HG02759 (cell line): ENCODE measurements around the gene PKN2.
"Not testable (repeated sequence)": the region's sequence is repeated elsewhere in the genome, so short reads cannot be mapped to it uniquely, and the experiment has no call there.

Experiments
- ATAC-seq: cut with Tn5 transposase; IDR thresholded peaks from one replicate; pipeline ENCODE4 v1.9.1; 2021; ENCODE audit warnings: mild to moderate bottlenecking, moderate library complexity; ENCODE audit not compliant: unreplicated experiment

Gene PKN2

DNA sequence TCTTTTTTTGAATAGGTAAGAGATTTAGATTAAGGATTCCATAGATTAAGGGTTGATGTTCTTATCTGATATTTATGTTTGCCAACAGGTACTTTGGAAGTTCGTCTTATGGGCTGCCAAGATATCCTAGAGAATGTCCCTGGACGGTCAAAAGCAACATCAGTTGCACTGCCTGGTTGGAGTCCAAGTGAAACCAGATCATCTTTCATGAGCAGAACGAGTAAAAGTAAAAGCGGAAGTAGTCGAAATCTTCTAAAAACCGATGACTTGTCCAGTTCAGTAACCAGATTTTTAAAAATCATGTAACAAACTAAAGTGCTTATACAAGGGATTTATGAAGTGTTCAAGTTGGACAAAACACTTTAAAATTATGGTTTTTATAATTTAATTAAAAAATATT, 100.5 kb downstream of the PKN2 start:
- no peak for ATAC-seq

DNA sequence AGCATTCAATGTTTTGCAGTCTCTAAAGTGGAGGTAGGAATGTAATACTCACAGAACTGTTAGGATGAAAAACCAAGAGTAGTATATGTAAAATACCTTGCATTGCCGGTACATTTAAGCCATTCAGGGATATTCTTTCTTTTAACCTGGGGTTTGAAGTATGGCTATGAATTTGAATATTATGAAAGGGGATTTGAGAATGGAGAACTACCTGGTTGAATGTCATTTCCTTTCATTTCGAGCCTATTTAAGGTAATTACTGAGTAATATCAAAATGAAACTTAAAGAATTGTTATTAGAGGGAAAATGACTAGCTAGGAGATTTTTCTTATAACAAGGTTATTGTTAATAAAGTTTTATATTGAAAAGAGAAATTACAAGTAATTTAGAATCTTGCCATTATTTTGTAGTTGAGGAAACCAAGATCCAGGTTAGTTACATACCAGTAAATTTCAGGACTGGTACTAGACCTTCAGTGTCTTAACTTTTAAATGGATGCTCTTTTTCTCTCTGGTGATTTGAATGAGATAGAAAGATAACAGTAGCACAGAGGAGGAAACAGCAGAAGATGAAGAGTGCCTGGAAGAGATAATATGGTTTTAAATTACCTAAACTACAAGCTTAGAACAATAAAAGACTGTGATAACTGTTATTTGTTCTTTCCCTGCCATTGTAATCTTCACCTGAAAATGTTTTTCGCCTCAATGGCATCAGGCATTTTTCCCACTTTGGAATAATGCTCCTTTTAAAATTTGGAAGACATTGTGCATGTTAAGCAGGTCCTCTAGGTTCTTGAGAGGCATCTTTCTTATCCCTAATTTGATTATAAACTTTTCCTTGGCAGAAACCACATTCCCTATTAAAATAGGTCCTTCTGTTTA, 103.2 kb downstream of the PKN2 start:
- ATAC-seq = no peak

DNA sequence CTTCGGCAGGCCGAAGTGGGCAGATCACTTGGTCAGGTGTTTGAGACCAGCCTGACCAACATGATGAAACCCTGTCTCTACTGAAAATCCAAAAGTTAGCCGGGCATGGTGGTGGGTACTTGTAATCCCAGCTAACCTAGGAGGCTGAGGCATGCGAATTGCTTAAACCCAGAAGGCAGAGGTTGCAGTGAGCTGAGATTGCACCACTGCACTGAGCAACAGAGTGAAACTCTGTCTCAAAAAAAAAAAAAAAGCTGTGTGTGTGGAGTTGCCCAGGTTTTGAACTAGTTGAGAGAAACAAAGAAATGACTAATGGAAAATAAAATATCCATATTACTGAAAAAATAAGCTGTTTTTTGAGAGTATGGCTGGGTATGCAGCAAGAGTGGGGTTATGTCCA, 107.1 kb downstream of the PKN2 start:
- ATAC-seq = no peak

DNA sequence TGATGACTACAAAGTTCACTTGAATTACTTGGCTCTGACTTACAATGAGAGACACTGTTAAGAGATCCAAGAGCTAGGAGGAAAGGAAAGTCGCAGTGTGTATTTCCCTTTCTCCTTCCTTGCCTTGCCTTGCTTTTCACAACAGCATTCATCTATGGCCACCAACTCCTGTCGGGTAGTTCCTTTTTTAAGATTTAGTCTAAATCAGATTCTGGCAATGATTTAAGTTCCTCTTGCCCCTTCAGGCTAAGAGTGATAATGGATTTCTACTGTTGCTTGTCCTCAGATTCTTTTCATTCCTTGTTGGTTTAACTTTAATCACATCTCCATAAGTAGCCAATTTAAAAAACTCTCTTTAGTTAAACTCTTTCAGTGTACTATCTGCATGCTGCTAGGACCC, 115.4 kb downstream of the PKN2 start:
- no peak for ATAC-seq

DNA sequence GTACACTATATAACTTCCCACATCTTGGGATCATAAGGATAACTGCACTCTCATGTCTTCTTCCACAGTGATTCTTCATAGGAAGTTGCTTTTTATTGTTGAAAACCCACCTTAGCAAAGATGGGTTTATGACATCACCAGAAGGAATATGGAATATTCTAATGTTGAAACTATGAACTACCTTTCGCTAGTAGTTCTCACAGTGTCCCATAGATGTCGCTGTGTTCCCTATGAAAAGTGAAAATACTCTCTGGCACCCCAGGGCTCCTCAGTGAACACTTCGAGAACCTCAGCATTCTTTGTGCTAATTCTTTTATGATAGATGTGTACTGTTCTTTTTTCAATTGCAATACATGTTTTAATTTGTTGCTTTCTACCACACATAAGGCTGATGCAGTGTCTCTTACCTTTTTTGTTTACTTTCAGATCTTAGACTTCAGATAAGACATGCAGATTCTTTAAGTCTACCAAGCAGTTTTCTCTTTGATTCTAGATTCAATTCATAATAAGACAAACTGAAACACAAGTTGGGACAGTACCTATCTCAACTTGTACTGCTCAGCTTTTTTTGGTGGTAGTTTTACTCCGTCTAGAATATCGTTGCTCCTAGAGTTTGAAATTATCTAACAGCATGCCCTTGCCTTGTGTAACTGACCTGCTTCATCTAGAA, 116.4 kb downstream of the PKN2 start:
- no peak for ATAC-seq

DNA sequence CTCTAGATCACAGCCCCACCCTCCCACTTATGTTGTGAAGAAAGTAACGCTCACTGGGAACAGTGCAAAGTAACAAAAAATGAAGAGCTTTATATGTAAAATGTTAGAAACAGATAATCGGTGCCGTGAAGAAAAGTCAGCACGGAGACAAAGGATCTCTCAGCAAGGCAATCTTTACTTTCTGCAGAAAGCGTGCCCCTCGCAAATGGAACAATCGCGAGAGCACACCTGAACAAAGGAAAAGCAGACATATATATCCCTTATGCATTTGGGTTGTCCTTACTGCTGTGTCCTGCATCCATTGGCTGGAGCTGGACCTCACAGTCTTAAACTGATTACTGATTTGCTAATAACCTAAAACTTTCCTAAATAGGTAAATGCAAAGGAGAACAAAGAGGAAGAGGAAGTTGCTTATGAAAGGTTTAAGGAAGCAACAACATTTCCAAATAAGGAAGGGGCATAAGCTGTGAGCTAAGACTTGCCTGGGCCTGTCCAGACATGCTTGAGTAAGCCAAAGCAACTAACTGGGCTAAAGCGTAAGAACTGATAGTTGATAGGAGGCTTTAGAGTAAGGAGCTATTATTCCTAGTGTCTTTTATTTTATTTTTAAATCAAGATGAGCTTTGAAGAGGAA, 117.6 kb downstream of the PKN2 start:
- no peak for ATAC-seq

DNA sequence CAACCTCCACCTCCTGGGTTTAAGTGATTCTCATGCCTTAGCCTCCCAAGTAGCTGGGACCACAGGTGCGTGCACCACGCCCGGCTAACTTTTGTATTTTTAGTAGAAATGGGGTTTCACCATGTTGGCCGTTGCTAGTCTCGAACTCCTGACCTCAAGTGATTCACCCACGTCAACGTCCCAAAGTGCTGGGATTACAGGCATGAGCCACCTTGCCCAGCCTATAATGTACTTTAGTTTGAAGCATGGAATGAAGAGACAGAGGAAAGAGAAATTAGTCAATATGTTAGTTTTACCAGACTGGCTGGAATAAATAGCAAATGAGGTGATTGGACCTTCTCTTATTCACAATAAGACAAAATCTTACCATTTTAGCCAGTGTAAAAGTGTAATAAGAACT, 118.3 kb downstream of the PKN2 start:
- ATAC-seq = no peak

DNA sequence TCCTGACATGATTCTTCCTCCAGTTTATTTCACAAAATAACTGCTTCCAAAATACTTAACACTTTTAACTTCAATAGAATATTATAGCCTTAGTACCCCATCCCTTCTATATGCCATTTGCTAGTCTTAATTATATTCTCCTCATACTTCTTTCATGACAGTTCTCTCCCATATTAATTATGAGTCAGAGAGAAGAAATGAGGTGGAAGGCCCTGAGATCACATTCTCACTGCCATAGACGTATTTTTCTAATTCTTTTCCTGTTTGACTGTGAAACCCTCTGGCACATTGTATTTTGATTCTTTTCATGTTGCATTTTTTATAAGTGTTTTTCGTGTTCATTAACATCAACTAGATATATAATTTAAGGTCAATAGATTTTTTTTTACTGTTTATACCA, 118.9 kb downstream of the PKN2 start:
- no peak for ATAC-seq

DNA sequence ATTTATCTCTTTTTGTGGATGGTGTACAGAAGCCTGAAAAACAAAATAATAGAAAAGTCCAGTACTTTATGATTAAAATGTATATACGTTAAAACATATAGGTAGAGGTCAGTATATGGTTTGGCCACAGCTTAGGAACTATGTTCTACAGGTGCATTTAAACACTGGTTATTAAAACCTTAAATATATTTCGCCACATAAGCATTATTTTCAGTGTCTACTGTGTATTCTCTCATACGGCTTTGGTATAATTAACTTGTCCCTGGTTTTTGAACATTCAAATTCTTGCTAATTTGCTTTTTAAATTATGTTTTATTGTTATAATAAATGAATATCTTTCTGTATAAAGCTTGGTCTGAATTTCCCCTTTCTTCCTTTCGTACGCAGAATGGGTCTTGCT, 119.4 kb downstream of the PKN2 start:
- no peak for ATAC-seq

DNA sequence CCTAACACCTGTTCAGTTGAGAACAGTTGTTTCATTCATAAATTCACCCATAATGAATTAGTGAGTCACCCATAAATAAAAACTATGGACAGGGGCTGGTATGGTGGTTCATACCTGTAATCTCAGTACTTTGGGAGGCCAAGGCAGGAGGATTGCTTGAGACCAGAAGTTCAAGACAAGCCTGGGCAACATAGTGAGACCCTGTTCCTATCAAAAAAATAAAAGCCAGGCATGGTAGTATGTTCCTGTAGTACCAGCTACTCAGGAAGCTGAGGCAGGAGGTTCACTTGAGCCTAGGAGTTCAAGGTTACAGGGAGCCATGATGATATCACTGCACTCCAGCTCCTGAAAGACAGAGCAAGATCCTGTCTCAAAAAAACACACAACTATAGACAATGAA, 128.3 kb downstream of the PKN2 start:
- ATAC-seq = no peak

DNA sequence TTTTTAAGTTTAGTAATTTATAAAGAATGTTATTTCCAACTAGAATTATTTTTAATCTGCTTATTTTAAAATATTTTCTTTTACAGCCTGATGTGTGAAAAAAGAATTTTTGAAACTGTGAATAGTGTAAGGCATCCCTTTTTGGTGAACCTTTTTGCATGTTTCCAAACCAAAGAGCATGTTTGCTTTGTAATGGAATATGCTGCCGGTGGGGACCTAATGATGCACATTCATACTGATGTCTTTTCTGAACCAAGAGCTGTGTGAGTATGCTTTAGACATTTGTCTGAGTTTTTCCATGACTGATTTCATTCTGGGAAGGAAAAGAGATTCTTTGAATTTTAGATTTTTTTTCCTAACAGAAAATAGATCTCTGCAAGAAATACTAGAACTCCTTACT, 129.4 kb downstream of the PKN2 start:
- no peak for ATAC-seq

DNA sequence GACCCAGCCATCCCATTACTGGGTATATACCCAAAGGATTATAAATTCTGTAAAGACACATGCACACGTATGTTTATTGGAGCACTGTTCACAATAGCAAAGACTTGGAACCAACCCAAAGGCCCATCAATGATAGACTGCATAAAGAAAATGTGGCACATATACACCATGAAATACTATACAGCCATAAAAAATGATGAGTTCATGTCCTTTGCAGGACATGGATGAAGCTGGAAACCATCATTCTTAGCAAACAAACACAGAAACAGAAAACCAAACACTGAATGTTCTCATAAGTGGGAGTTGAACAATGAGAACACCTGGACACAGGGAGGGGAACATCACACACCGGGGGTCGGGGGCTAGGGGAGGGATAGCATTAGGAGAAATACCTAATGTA, 135.6 kb downstream of the PKN2 start:
- ATAC-seq = not testable (repeated sequence)

DNA sequence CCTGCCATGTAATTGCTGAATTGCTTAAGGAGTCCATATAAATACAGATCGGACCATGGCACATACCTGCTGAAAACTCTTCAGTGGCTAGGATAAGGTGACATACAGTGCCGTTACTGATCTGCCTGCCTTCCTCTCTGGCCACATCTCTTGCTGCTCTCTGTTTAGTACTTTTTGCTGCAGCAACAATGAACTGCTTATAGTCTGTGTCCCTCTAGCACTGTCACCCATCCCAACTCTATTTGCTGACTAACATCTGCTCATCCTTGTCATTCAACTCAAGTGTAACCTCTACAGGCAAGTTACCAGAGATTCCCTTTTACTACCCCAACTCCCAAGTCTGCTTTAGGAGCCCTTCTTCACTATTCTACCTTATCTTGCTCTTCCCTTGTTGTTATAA, 141.6 kb downstream of the PKN2 start:
- ATAC-seq = no peak

DNA sequence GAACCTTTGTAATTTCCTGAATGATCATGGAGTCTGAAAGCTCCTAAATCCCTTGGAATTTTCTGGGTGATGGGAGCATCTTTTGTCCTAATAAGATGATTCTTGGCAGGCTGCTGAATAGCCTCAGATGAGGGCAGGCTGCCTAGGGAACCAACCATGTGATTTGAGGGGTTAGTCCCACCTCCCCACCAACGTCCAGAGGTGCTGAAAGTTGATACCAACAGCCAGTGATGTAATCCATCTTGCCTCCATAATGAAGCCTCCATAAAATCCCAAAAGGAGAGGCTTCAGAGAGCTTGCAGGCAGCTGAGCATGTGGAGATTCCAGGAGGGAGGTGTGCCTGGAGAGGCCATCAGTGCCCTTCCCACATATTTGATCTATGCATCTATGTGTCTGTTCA, 163.6 kb downstream of the PKN2 start:
- no peak for ATAC-seq

DNA sequence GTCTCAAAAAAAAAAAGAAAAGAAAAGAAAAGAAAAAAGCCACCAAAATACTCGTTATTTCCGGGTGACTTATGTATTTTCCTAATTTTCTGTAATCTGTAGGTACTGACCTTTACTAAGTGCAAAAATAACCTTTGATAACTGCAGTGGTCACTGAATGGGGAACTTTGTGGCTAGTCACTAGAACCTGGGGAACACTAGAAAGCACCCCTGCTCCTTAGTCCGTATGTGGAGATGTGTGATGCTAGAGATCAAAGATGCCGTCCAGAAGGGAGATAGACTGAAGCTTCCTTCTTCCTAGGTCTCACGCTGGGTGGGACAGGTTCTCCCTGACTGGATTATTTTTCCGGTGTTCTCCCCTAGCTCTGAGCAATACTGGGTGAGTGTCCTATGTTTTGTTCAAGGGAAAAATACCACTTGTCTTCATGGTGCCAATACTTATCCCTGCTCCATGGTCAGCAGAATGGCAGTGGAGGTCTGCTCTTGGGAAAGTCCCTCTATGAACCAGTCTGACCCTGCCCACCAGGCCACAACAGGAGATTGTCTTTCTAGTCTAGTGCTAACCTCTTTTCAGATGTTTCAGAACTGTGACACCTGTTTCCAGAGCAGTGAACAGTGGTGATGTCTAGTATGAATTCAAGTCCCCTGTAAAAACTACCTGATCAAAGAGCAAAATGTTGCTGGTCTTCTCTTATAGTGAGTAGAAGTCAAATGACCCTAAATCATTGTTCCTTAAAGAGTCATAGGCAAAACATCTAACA, 167.4 kb downstream of the PKN2 start:
- no peak for ATAC-seq

DNA sequence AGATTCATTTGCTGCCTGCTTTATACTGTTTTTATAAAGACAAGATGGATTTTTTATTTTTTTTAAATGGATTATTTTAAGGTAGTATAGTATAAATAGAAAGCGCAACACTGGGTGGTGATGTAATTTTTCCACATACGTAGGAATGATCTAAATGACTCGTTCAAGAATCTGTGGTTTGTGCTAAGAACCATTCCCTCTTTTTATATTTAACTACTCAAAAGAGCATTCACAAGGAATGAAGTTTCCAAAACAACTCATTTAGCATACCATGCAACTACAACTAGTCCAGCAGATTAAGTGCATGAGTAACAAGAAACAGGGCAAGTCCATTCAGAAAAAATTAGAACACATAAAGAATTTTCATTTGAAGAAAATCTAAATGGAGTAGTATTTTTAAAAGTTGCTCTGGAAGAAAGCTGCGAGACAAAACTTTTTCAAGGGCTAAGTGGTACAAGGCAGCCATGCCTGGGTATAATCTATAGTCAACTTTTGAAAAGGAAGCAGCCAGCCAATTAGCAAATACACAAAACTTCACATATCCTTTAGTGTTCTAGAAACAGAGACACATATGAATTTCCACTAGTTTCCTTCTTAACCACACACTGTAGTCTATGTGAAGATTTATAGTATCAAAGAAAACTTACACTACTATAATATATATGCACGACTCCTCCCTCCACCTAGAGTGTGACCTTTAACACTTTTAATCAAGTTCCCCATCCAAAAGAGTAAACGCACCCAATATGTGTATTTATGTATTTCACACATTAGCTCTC, 183.9 kb downstream of the PKN2 start:
- no peak for ATAC-seq

DNA sequence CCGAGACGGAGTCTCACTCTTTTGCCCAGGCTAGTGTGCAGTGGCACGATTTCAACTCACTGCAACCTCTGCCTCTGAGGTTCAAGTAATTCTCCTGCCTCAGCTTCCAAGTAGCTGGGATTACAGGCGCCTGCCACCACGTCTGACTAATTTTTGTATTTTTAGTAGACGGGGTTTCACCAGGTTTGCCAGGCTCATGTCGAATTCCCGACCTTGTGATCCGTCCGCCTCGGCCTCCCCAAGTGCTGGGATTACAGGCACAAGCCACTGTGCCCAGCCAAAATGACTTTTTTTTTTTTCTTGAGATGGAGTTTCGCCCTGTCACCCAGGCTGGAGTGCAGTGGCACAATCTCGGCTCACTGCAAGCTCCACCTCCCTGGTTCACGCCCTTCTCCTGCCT, 185.6 kb downstream of the PKN2 start:
- ATAC-seq = not testable (repeated sequence)

DNA sequence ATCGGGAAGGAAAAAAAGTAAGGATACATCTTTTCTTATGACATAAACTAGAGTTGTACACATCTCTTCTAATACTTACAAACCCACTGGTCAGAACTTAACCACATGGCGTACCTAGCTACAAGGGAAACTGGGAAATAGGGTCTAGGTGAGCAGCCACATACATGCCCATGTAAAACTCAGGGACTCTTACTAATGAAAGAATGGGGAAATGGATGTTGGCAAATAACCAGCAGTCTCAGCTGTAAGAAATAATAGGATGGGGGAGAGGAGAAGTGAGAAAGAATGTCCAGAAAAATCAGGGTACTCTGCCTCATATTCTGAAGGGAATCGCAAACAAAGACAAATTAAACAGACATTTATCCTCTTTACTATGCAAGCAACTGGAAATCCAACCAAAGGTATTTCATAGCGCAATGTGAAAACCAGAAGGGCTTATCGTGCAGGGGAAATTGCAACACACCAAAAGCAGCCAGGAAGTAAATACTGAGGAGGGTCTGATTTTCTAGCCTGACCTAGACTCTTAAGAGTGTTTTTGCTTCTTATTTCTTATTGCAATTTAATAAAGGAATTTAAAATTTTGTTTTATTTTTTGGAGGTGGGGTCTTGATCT, 189.8 kb downstream of the PKN2 start:
- no peak for ATAC-seq

DNA sequence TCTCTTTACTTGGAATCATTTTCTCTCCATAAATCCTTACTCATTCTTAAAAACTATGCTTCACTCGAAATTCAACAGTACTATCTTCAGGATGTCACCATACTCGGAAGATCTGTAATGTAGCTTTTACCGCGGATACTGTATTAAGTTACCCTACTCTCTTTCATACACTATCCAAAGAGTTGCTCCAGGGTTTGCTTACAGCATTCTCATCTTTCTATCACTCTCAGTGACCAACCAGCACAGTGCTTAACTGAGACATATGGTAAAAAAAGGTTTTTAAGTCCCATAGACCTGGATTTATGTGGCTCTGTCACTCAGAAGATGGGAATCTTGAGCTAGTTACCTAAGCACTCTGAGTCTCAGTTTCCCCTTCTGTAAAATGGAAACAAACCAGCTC, 191.5 kb downstream of the PKN2 start:
- ATAC-seq = no peak
